ENCODE measurements around the gene SFRP5.

SFRP5 gene

DNA sequence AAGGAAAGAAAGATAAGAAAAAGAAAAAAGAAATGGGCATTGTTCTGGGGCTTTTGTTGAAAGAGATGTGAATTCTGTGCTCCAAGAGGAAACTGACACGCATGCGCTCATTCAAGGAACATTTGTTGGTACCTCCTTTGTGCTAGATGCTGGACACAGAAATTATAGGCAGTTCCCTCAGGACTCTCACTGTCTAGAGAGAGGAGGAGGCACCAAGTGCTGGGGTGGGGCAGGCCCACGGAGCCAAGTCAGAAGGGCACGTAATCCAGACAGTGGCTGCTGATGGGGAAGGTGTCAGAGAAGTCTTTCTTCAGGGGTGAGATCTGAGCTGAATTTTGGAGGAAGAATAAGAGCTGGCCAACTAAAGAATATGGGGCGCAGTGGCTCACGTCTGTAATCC lies 37.8 kb downstream of the SFRP5 start:
- DNase-seq (ENCODE audit: low read depth), result no peak

- DNase-seq (ENCODE audit: low read depth), result no peak
These were observed 38.5 kb downstream of the SFRP5 start for GRCh38 chr10:97733256-97733655.

DNA sequence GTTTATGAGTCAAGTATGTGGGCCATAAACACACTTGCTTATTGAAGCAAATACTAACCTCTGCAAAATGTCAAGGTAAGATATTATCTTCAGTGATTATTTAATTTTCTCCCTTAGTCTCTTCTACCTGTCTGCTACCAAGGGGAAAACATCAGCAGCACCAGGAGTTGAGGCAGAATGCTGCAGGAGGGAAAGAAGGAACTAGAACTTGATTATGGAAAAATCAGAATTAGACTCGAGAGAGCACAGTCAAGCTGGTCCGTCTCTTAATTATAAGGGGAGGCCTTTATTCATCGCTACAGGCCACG lies 39.8 kb downstream of the SFRP5 start:
- DNase-seq (ENCODE audit: low read depth), result no peak

DNA sequence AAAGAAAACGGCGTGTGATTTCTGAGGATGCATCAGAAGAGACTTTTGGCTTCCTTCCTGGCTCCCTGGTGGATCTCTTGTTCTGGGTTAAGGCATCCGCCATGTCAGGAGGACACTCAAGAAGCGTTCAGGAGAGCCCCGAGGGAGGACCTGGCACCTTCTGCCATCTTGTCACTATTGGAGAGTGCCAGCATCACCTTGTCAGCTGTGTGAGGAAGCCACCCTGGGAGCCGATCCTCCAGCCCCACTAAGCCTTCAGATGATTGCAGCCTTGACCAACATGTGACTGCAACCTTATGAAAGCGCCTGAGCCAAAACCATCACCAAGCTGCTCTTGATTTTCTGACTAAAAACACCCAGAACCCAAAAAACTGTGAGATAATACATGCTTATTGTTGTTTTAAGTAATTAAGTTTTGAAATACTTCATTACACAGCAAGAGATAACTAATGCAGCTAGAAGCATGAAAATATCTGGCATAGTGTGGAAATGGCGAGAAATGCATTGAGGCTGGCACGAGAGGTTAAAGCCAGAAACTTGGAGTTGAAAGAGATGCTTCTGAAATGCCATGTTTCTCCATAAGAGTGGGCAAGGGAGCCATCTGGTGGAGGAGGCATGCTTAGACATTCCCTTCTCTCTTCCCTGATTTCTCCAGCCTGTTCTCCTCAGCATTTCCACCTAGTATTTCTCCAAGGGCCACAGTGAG lies 40.3 kb downstream of the SFRP5 start:
- peak; percentile 67 for DNase-seq (ENCODE audit: low read depth)

- DNase-seq (ENCODE audit: low read depth), result no peak
These were observed 42.8 kb downstream of the SFRP5 start for GRCh38 chr10:97729014-97729413.

GRCh38 chr10:97726636-97727178 lies 45.1 kb downstream of the SFRP5 start:
- DNase-seq (ENCODE audit: low read depth), result no peak

DNA sequence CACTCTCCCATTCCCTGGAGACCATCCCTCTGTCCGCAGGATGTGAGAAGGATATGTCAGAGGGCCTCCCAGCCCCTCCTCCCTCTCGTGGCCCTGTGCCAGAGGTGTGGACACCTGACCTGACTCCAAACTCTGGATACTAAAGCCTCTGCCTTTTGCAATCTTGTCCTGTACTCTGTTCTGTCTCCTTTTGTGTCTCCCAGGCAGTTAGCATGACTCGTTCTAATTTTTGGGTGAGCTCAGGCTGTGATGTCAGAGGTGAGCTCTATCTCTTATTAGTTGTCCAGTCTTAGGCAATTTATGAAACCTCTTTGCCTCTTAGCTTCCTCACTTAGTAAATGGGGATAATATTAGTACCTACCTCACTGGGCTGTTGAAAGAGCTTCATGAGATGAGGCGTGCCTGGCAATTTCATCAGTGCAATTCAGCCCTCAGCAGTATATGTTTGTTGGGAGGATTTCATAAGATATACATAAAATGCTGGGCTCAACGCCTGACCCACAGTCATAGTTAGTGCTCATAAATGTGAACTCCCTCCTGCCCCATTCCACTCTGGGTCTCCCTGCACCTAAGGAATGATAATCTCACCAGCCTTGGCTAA lies 47.4 kb downstream of the SFRP5 start:
- DNase-seq (ENCODE audit: low read depth), result no peak

GRCh38 chr10:97723001-97723400 lies 48.8 kb downstream of the SFRP5 start:
- no peak for DNase-seq (ENCODE audit: low read depth)

DNA sequence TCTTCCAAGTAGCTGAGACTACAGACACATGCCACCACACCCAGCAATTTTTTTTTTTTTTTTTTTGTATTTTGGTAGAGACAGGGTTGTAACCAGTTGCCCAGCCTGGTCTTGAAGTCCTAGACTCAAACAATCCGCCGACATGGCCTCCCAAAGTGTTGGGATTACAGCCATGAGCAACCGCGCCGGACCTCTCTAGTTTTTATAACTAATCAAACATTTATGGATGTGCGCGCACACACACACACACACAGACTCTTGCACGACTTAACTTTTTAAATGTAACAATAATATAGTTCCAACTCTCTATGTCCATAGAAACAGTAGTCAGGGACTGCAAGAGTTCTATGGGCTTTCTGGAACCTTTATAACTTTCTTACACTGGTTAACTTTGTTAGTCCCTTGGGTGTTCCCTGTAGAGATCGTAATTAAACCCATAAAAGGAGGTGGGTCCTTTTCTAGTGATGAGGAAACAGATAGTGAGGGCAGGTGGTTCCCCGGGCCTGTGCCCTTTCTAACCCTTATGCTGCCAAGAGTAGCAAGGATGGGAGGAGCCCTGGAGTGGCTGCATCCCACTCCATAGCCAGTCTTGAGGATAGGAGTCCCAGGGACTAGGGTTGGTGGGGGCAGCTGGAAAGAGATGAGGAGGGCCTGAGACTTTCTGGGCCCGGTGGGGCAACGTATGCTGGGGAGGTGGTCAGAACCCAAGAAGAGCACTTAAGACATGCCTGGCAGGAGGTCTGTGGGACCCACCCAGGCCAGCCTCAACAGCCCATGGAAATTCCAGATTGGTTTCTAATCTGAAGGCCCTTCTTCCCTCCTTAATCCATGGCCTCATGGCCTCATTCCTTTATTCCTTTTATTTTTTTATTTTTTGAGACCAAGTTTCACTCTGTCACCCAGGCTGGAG lies 49.7 kb downstream of the SFRP5 start:
- DNase-seq (ENCODE audit: low read depth), result no peak

DNA sequence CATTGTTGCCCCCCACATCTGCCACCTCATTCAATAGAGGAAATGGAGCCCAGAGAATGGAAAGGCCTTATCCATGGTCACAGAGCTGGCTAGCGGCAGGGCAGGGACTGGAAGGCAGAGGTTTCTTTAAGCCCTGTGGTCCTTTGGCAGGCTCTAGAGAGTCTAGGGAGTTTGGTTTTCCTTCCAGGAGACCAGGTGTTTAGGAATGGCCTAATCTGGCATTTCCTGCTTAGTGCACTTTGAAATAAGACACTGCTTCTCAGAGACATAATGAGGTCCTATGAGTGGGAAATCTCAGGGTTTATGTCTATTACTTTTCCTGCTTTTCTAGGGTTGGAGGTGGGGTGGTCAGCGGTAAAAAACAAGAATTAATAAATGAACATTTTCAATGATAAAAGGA lies 52.2 kb downstream of the SFRP5 start:
- no peak for DNase-seq (ENCODE audit: low read depth)

DNA sequence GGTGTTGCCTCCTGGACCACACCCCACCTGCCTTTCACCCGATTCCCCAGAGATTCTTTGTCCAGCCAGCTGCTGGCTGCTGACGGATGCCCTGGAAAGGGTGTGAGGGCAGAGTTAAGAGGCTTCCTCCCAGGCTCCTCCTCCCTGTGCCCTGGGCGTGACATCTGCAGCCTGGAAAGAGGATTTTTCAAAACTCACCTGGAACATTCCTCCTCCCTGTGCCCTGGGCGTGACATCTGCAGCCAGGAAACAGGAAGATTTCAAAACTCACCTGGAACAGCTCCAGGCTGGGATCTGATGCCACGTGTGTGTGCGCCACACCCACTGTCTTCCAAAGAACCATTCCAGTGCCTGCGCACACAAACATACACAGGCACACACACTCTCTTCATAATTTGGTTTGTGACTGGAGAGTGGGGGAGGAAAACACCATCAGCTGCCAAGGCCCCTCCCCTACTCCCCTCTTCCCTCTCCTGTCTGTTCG lies 53.1 kb downstream of the SFRP5 start:
- no peak for DNase-seq (ENCODE audit: low read depth)

DNA sequence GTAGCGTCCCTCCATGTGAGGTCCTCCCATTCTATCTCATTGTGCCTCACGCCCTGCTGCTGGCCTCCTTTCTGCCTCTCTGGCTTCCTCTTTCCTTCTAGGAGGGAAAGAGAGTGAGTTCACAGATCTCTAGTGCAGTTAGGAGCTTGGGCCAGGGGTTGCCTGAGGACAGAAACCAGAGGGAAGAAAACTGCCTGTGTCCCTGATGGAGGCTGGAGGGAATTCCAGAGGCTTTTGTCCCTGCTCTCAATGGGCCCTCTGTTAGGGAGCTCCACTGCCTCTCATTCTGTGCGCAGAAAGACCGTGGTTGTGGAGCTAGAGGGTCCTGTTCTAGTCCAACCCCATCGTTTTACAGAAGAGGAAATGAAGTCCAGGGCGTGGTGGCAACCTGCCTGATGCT lies 53.6 kb downstream of the SFRP5 start:
- DNase-seq (ENCODE audit: low read depth), result no peak

- no peak for DNase-seq (ENCODE audit: low read depth)
These were observed 54.2 kb downstream of the SFRP5 start for GRCh38 chr10:97717627-97718026.
